SU-DHL-6 (cell line): ENCODE data around the gene LDB2.

ENCODE experiments used
- EZH2phosphoT487 ChIP-seq: fragments of 200-600 bp; sonication (generic), shearing (Covaris generic); conservative IDR thresholded peaks from 2 replicates; pipeline ENCODE4 v1.6.1; 2018; ENCODE audit warnings: mild to moderate bottlenecking, antibody characterized with exemption, low read length, moderate library complexity, mixed read lengths
- TF ChIP-seq, protein P1 (sequence below): fragments of 200-600 bp; sonication (generic); IDR thresholded peaks from one replicate; pipeline ENCODE4 v1.5.1; 2017; ENCODE audit warnings: antibody characterized with exemption, mild to moderate bottlenecking, low read length, moderate library complexity; ENCODE audit not compliant: insufficient read depth, poor library complexity, severe bottlenecking

DNA sequence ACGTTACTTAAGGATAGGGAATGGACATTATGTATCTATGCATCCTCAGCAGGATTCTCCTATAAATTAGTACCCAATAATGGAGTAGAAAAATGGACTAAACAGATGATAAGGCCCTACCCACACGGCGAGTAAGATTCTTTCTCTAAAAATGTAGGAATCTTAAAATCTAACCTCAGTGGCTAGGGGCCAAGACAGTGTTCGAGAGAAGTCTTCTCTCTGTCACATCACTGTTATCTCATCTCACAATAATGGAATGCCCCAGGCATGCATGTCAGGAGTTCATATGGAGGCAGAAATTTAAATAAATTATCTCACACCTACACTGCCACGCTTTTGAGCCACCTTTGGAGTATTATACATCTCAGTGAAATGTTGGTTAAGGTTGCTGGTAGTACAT is 132.9 kb downstream of the LDB2 start:
- TF ChIP-seq, protein P1, sequence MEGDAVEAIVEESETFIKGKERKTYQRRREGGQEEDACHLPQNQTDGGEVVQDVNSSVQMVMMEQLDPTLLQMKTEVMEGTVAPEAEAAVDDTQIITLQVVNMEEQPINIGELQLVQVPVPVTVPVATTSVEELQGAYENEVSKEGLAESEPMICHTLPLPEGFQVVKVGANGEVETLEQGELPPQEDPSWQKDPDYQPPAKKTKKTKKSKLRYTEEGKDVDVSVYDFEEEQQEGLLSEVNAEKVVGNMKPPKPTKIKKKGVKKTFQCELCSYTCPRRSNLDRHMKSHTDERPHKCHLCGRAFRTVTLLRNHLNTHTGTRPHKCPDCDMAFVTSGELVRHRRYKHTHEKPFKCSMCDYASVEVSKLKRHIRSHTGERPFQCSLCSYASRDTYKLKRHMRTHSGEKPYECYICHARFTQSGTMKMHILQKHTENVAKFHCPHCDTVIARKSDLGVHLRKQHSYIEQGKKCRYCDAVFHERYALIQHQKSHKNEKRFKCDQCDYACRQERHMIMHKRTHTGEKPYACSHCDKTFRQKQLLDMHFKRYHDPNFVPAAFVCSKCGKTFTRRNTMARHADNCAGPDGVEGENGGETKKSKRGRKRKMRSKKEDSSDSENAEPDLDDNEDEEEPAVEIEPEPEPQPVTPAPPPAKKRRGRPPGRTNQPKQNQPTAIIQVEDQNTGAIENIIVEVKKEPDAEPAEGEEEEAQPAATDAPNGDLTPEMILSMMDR, result no peak
- no peak for TF ChIP-seq EZH2phosphoT487
